ENCODE results near the gene CFAP210.

The CFAP210 gene

GRCh38 chr2:169717691-169718063 is 23.5 kb upstream of the CFAP210 start:
- Histone ChIP-seq H3K36me3 (ENCODE audit: control insufficient read depth in 4 of 4, insufficient read depth in 4 of 4, low read length in 3 of 4) (no peaks in the 10 kb centered on the region), H3K9me3 (ENCODE audit: control extremely low read depth in 1 of 5, control insufficient read depth in 4 of 5, insufficient read depth in 2 of 5, low read depth in 1 of 5, low read length in 4 of 5) (no peaks in the 10 kb centered on the region), H3K4me3 (ENCODE audit: control insufficient read depth in 1 of 7, extremely low read depth in 1 of 7, insufficient read depth in 4 of 7, low read depth in 2 of 7, low read length in 6 of 7) (no peak overlapping the region), H3K27me3 (replicated peaks in 2 of 5; ENCODE audit: control insufficient read depth in 4 of 5, insufficient read depth in 5 of 5, low read length in 4 of 5) (no peaks in the 10 kb centered on the region), H3K27ac (ENCODE audit: insufficient read depth in 1 of 2, low read depth in 1 of 2, low read length in 2 of 2, poor library complexity in 1 of 2, severe bottlenecking in 2 of 2) (no peak overlapping the region), H3K4me1 (ENCODE audit: control extremely low read depth in 1 of 4, control insufficient read depth in 4 of 4, insufficient read depth in 4 of 4, low read length in 3 of 4) (peaks cover 0 to 4% (median 1%) of the 10 kb centered on the region in 4 experiments)
- POLR2A ChIA-PET: no interaction called here
- WGBS (ENCODE audit: insufficient coverage): 100% methylated on average over 4 of the region's 4 CpGs
- CTCF ChIA-PET: no interaction called here
- DNase-seq: no peak

- no peaks in the 10 kb centered on the region for H3K36me3 ChIP-seq (ENCODE audit: control insufficient read depth in 4 of 4, insufficient read depth in 4 of 4, low read length in 3 of 4)
- CTCF ChIA-PET: no interaction called here
- POLR2A ChIA-PET: no interaction called here
- no peak overlapping the region for H3K4me3 ChIP-seq (ENCODE audit: control insufficient read depth in 1 of 7, extremely low read depth in 1 of 7, insufficient read depth in 4 of 7, low read depth in 2 of 7, low read length in 6 of 7)
- H3K27me3 ChIP-seq (replicated peaks in 2 of 5; ENCODE audit: control insufficient read depth in 4 of 5, insufficient read depth in 5 of 5, low read length in 4 of 5): no peaks in the 10 kb centered on the region
- DNase-seq: no peak
- no peak overlapping the region for H3K27ac ChIP-seq (ENCODE audit: insufficient read depth in 1 of 2, low read depth in 1 of 2, low read length in 2 of 2, poor library complexity in 1 of 2, severe bottlenecking in 2 of 2)
- 88% methylated on average over 7 of the region's 12 CpGs for WGBS (ENCODE audit: insufficient coverage)
- H3K4me1 ChIP-seq (ENCODE audit: control extremely low read depth in 1 of 4, control insufficient read depth in 4 of 4, insufficient read depth in 4 of 4, low read length in 3 of 4): peaks cover 0 to 4% (median 1%) of the 10 kb centered on the region in 4 experiments
- no peaks in the 10 kb centered on the region for H3K9me3 ChIP-seq (ENCODE audit: control extremely low read depth in 1 of 5, control insufficient read depth in 4 of 5, insufficient read depth in 2 of 5, low read depth in 1 of 5, low read length in 4 of 5)
Observed at GRCh38 chr2:169716938-169717690, 22.9 kb upstream of the CFAP210 start.

- Histone ChIP-seq H3K27ac (ENCODE audit: insufficient read depth in 1 of 2, low read depth in 1 of 2, low read length in 2 of 2, poor library complexity in 1 of 2, severe bottlenecking in 2 of 2) (no peak overlapping the region), H3K36me3 (ENCODE audit: control insufficient read depth in 4 of 4, insufficient read depth in 4 of 4, low read length in 3 of 4) (no peaks in the 10 kb centered on the region), H3K27me3 (replicated peaks in 2 of 5; ENCODE audit: control insufficient read depth in 4 of 5, insufficient read depth in 5 of 5, low read length in 4 of 5) (no peaks in the 10 kb centered on the region), H3K4me3 (ENCODE audit: control insufficient read depth in 1 of 7, extremely low read depth in 1 of 7, insufficient read depth in 4 of 7, low read depth in 2 of 7, low read length in 6 of 7) (no peak overlapping the region), H3K4me1 (ENCODE audit: control extremely low read depth in 1 of 4, control insufficient read depth in 4 of 4, insufficient read depth in 4 of 4, low read length in 3 of 4) (peaks cover 0 to 4% (median 1%) of the 10 kb centered on the region in 4 experiments), H3K9me3 (ENCODE audit: control extremely low read depth in 1 of 5, control insufficient read depth in 4 of 5, insufficient read depth in 2 of 5, low read depth in 1 of 5, low read length in 4 of 5) (no peaks in the 10 kb centered on the region)
- ChIA-PET POLR2A (no interaction called here), CTCF (interaction anchor here (3.0 kb wide), 1 partner anchor 18 kb away, joined by 7 read pairs; no protein-coding TSS in a partner anchor)
- no peak for DNase-seq
- 97% methylated on average over 9 of the region's 12 CpGs for WGBS (ENCODE audit: insufficient coverage)
Observed at GRCh38 chr2:169716238-169716886, 22.2 kb upstream of the CFAP210 start.

- 85% methylated on average over 12 of the region's 17 CpGs for WGBS (ENCODE audit: insufficient coverage)
- POLR2A ChIA-PET: no interaction called here
- H3K27me3 ChIP-seq (replicated peaks in 2 of 5; ENCODE audit: control insufficient read depth in 4 of 5, insufficient read depth in 5 of 5, low read length in 4 of 5): no peaks in the 10 kb centered on the region
- peaks cover 0 to 4% (median 1%) of the 10 kb centered on the region in 4 experiments for H3K4me1 ChIP-seq (ENCODE audit: control extremely low read depth in 1 of 4, control insufficient read depth in 4 of 4, insufficient read depth in 4 of 4, low read length in 3 of 4)
- peak in 2 of 3 donors; percentile 28 to 44 for DNase-seq
- H3K36me3 ChIP-seq (ENCODE audit: control insufficient read depth in 4 of 4, insufficient read depth in 4 of 4, low read length in 3 of 4): peaks cover 0 to 3% (median under 1%) of the 10 kb centered on the region in 4 experiments
- H3K9me3 ChIP-seq (ENCODE audit: control extremely low read depth in 1 of 5, control insufficient read depth in 4 of 5, insufficient read depth in 2 of 5, low read depth in 1 of 5, low read length in 4 of 5): no peaks in the 10 kb centered on the region
- H3K4me3 ChIP-seq (ENCODE audit: control insufficient read depth in 1 of 7, extremely low read depth in 1 of 7, insufficient read depth in 4 of 7, low read depth in 2 of 7, low read length in 6 of 7): peak overlapping the region in 3 of 7 experiments; percentile 12 to 62 (median 29)
- H3K27ac ChIP-seq (ENCODE audit: insufficient read depth in 1 of 2, low read depth in 1 of 2, low read length in 2 of 2, poor library complexity in 1 of 2, severe bottlenecking in 2 of 2): no peak overlapping the region
- CTCF ChIA-PET: interaction anchor here (1.0 to 3.0 kb wide), 3 partner anchors 10 to 22 kb away, joined by 4 to 7 read pairs (median 4); partner anchors contain the start of genes CFAP210 and PHOSPHO2
Observed at GRCh38 chr2:169715379-169716237, 21.4 kb upstream of the CFAP210 start.

GRCh38 chr2:169714699-169715098 is 20.5 kb upstream of the CFAP210 start:
- no peak overlapping the region for H3K27ac ChIP-seq (ENCODE audit: insufficient read depth in 1 of 2, low read depth in 1 of 2, low read length in 2 of 2, poor library complexity in 1 of 2, severe bottlenecking in 2 of 2)
- WGBS (ENCODE audit: insufficient coverage): 100% methylated on average over 4 of the region's 6 CpGs
- no peaks in the 10 kb centered on the region for H3K9me3 ChIP-seq (ENCODE audit: control extremely low read depth in 1 of 5, control insufficient read depth in 4 of 5, insufficient read depth in 2 of 5, low read depth in 1 of 5, low read length in 4 of 5)
- DNase-seq: no peak
- ChIA-PET POLR2A (no interaction called here), CTCF (interaction anchor here (1.3 to 3.0 kb wide), 2 partner anchors 9 to 16 kb away, joined by 4 to 7 read pairs; no protein-coding TSS in a partner anchor)
- no peaks in the 10 kb centered on the region for H3K27me3 ChIP-seq (replicated peaks in 2 of 5; ENCODE audit: control insufficient read depth in 4 of 5, insufficient read depth in 5 of 5, low read length in 4 of 5)
- peaks cover 0 to 6% (median 1%) of the 10 kb centered on the region in 4 experiments for H3K36me3 ChIP-seq (ENCODE audit: control insufficient read depth in 4 of 4, insufficient read depth in 4 of 4, low read length in 3 of 4)
- H3K4me1 ChIP-seq (ENCODE audit: control extremely low read depth in 1 of 4, control insufficient read depth in 4 of 4, insufficient read depth in 4 of 4, low read length in 3 of 4): peaks cover 0 to 4% (median 1%) of the 10 kb centered on the region in 4 experiments
- H3K4me3 ChIP-seq (ENCODE audit: control insufficient read depth in 1 of 7, extremely low read depth in 1 of 7, insufficient read depth in 4 of 7, low read depth in 2 of 7, low read length in 6 of 7): no peak overlapping the region

- no peak overlapping the region for H3K4me3 ChIP-seq (ENCODE audit: control insufficient read depth in 1 of 7, extremely low read depth in 1 of 7, insufficient read depth in 4 of 7, low read depth in 2 of 7, low read length in 6 of 7)
- peaks cover 0 to 6% (median 1%) of the 10 kb centered on the region in 4 experiments for H3K36me3 ChIP-seq (ENCODE audit: control insufficient read depth in 4 of 4, insufficient read depth in 4 of 4, low read length in 3 of 4)
- no peak overlapping the region for H3K27ac ChIP-seq (ENCODE audit: insufficient read depth in 1 of 2, low read depth in 1 of 2, low read length in 2 of 2, poor library complexity in 1 of 2, severe bottlenecking in 2 of 2)
- H3K27me3 ChIP-seq (replicated peaks in 2 of 5; ENCODE audit: control insufficient read depth in 4 of 5, insufficient read depth in 5 of 5, low read length in 4 of 5): no peaks in the 10 kb centered on the region
- ChIA-PET CTCF (interaction anchor here (3.0 kb wide), 1 partner anchor 15 kb away, joined by 7 read pairs; no protein-coding TSS in a partner anchor), POLR2A (no interaction called here)
- H3K4me1 ChIP-seq (ENCODE audit: control extremely low read depth in 1 of 4, control insufficient read depth in 4 of 4, insufficient read depth in 4 of 4, low read length in 3 of 4): peaks cover 0 to 4% (median 1%) of the 10 kb centered on the region in 4 experiments
- H3K9me3 ChIP-seq (ENCODE audit: control extremely low read depth in 1 of 5, control insufficient read depth in 4 of 5, insufficient read depth in 2 of 5, low read depth in 1 of 5, low read length in 4 of 5): no peaks in the 10 kb centered on the region
- DNase-seq: no peak
- WGBS (ENCODE audit: insufficient coverage): 94% methylated on average over 2 of the region's 3 CpGs
Observed at GRCh38 chr2:169713331-169713730, 19.1 kb upstream of the CFAP210 start.

All from common myeloid progenitor, CD34-positive (primary cell).